Spleen (tissue), 7 donors: Measurements from ENCODE around the gene FHL2.

Experiments used
- CTCF ChIP-seq, 11 experiments: fragments of 200-600 bp in 7 of 11; fragments of 450-650 bp in 4 of 11; sonication (generic) in 4 of 11; IDR thresholded peaks in 8 of 11; conservative IDR thresholded peaks in 3 of 11; 1 replicate in 7 of 11; 2 replicates in 4 of 11; pipeline versions ENCODE4 v1.4.0 to v1.8.0; 2016 to 2021; ENCODE audit warnings: antibody characterized with exemption in 11 of 11, inconsistent platforms in 4 of 11, mild to moderate bottlenecking in 1 of 11
- POLR2A ChIP-seq, 3 donors: fragments of 450-650 bp; IDR thresholded peaks; one replicate each; pipeline ENCODE4 v1.5.1; 2017; ENCODE audit warnings: antibody characterized with exemption in 3 of 3, mild to moderate bottlenecking in 1 of 3
- POLR2AphosphoS5 ChIP-seq, 3 donors: sonication (generic); formaldehyde crosslinking; IDR thresholded peaks; one replicate each; pipeline ENCODE4 v1.5.1; 2017; ENCODE audit warnings: antibody characterized with exemption in 3 of 3
- donor health status: DM: no; HTN: no; CAD: no; lungs with moderate emphysema.
- donor health status: DM: no; HTN: no; CAD: no.
- donor health status: DM: no; HTN: no; CAD: no.

GRCh38 chr2:105427485-105427884 is 28.6 kb upstream of the FHL2 start:
- TF ChIP-seq POLR2A (IDR thresholded peaks at IDR 0.05) (no peak), CTCF (IDR thresholded peaks at IDR 0.05 in 8 of 11, conservative IDR thresholded peaks at IDR 0.05 in 3 of 11) (no peak), POLR2AphosphoS5 (IDR thresholded peaks at IDR 0.05) (no peak)
